NCI-H2196 treated with DMSO at 0.1 percent for 48 hours (cell line): ENCODE measurements around the gene CIPC.
A peak's percentile ranks its signal among the peaks of the same experiment; 100 is the strongest.

ENCODE experiments used
- DNase-seq: peaks from one replicate; lab custom pipeline; 2025; ENCODE audit not compliant: unreplicated experiment; lab: John Stamatoyannopoulos, UW

CIPC gene

DNA sequence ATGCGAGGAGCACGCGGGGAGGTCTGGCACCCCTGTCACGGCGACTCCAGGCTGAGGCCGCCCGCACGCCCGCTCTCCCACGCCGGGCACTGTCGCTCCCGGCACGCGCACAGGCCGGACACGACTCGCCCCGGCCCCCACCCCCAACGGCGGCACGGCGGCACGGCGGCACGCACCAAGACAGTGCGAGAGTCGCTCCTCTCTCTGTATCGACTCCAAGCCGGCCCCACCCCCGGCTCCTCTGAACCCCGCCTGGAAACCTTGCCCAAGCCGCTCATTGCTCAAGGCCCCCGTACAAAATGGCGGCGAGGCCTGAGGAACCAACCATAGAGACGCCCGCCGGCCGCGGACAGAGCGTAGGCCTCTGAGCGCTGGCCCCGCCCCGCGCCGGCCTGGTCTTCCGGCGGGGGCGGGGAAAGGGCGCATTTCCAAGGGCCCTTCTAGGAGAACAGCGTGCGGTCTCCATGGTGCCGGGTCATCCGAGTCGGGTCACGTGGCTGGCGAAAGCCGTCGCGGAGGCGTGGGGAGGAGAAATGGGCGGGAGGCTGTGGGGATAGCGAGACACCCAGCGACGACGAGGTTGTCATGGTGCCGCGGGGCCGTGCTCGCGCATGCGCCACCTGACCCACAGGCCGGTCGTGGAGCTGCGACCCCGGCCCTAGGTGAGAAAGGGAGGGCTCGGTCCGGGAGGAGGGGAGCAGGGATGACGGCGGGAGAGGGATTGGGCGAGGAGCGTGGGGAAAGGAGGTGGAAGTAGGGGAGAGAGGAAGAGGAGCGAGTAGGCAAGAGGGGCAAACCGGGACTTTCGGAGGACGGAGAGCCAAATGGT lies at the start of gene CIPC:
TSS of gene CIPC (plus strand) at position 559 of the 829 bp plus-strand sequence. CDS start 7,451 bp downstream, outside the sequence.
- DNase-seq = peak; percentile 98

DNA sequence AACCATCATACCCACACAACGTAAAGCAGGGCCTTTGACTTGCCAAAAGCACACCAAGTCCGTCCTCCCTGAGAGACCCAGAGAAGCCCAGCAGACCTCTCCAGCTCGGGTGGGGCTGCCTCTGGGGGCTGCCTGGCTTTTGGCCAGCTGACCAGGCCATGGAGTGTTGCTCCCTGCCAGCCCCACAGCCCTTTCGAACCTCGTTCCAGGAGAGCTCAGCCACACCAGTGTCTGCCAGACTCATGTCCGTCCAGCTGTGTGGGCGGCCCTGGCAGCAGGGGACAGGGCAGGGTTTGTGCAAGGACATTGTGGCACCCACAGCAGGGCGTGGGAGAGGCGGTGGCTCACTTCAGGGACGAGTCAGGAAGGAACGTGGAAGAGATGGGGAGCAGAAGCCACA lies 46.9 kb upstream of the CIPC start:
- no peak for DNase-seq

- DNase-seq = no peak
Measured at GRCh38 chr14:77052281-77053044, 45.6 kb upstream of the CIPC start.

DNA sequence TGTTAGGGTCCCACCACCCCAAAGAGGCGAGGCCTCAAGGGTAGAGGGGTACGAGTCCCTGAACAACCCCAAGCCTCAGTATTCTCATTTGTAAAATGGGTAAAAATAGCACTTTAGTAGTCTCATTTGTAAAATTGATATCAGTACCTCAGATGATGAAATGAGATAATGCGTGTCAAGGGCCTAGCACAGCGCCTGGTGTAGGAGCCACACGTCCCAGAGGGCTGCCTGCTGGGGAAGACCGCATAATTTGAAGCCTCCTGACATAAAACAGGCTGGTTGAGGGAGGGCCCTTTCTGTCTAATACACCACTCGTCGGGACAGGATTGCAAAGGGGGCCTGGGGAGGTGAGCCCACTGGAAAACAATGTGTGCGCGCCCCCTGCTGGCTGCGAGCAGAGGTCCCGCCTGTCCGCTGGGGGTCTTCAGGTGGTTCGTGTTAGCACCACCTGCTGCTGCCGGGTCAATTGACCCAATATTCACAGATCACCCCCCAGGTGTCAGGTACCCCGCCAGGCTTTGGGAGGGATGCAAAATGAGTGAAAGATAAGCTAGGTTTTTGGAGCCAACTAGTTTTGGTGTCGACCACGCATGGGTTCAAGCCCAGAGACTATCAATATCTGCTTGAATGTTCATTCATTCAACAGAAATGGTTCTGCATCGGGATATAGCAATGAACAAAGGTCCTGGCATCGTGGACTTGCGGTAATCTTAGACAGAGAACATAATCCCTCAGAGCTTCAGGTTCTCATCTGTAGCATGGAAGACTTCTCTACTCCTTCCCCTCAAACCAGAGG lies 44.8 kb upstream of the CIPC start:
- DNase-seq = no peak

- DNase-seq = no peak
Measured at GRCh38 chr14:77055306-77055705, 42.8 kb upstream of the CIPC start.

DNA sequence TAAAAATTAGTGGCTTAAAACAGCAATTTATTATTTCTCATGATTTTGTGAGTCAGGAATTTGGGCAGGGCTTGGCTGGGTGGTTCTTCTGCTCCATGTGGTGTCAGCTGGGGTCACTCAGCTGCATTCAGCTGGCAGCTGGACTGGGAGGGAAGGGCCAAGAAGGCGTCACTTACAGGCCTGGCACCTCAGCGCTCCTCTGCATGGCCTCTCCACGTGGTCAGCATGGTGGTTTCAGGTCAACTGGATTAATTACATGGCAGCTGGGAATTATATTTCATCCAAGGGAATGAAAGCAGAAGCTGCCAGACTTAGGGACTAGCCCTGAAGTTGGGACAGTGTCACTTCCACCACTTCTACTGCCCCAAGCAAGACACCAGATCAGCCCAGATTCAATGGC lies 42.1 kb upstream of the CIPC start:
- no peak for DNase-seq

DNA sequence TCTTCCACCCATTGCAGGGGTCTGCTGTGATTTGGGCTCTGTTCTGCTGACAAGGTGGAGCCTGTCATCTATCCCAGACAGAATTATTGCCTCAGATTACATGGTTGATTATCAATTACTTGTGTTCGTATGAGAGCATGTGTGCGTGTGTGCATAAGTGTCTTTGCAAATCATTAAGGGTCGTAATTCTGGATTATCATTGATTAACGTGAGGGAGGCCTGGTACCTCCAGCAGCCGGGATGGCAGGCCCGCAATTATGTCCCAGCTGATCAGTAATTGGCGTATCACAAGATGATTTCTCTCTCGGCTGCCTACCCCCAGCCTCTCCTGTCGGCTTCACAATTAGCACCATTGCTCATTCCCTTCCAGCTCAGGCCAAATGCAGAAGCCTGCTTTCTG lies 39.9 kb upstream of the CIPC start:
- DNase-seq = no peak

- no peak for DNase-seq
Measured at GRCh38 chr14:77058785-77059184, 39.3 kb upstream of the CIPC start.

DNA sequence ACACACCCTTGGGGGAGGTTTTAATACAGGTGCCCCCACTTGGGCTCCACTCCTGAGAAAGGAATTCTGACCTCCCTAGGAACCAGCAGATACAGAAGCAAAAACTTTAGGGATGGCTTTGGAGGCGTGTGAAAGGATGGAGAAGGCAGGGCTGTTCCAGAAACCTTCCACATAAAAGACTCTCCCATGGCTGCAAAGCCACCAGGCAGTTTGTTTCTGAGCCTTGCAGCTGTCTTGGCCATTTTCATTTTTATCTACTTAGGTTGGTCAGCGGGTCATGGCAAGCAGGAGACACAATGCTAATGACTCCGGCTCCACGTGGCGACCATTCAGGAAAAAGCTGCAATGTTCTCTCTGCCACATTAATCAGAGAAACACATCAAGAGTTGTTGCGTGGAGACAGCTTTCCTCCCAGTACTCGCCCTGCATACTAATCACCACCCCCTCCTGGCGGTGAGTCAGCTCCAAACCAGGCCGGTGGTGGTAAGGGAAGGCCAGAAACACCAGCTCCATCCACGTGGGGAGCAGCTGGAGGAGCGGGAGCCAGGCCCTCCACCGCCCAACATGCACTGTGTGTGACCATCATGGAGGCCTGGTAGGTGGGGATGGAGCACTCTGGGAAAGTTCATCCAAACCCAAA lies 38.7 kb upstream of the CIPC start:
- no peak for DNase-seq

GRCh38 chr14:77061630-77062257 lies 36.3 kb upstream of the CIPC start:
- DNase-seq = no peak

GRCh38 chr14:77062261-77062660 lies 35.8 kb upstream of the CIPC start:
- DNase-seq = no peak

DNA sequence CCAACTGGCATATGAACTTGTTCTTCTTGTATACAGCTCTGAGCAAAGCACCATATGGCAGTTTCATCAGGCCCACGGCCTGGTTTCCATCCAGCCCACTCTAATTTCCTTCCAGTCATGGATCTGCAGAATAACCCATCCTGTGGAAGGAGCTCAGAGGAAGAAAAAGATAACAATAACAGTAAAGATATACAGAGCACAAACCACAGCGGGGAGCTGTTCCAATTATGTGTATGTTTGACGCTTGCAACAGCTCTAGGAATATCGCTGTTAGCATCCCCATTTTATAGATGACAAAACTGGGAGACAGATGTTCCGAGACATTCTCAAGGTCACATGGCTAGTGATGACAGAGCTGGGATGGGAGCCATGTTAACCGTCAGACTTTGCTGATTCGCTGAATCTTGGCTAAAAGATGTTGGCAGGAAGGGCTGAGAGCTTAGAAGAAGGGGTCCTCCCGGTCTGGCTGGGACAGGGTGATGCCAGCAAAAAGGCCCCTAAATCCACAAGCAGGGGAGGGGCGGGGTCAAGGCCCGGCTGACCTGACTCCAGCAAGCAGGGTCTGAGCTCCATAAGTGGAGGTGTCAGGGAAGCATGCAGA lies 34.4 kb upstream of the CIPC start:
- no peak for DNase-seq

DNA sequence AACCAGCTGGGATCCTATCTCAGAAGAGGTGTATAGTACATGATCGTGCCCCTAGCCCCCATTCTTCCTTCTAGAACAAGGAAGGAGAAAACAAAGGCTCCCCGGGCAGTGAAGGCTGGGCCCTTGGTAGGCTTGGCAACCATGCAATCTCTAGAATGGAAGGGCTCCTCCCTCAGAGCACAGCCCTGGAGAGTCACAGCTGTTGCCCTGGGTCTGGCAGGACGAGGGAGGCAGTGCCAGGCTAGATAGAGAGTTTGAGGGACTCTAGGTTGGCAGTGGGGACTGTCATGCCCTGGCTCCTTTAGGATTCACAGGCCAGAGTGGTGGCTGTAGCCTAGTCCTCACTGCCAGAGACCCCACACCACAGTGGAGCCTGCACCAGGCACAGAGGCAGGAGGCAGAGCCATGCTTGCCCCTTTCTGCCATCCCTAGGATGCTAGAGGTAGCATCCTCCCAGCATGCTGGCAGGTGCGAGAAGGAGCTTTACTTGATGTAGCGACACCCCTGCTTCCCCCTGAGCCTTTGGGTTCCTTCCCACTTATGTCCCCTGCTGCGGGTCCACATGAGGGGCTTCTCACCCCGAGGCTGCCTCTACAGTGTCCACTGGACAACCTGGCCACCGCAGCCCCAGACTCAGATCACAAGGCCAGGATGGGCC lies 33.4 kb upstream of the CIPC start:
- no peak for DNase-seq

- DNase-seq = no peak
Measured at GRCh38 chr14:77065851-77066577, 32.0 kb upstream of the CIPC start.

- DNase-seq = no peak
Measured at GRCh38 chr14:77066578-77067172, 31.4 kb upstream of the CIPC start.

- DNase-seq = peak; percentile 78
Measured at GRCh38 chr14:77067632-77068516, 30.2 kb upstream of the CIPC start.

- DNase-seq = no peak
Measured at GRCh38 chr14:77068517-77069200, 29.4 kb upstream of the CIPC start.
